ENCODE data around the gene WDR44.

- TF ChIP-seq CTCF (IDR thresholded peaks at IDR 0.05 in 4 of 5, conservative IDR thresholded peaks at IDR 0.05 in 1 of 5): no peak
- TF ChIP-seq POLR2A (IDR thresholded peaks at IDR 0.05): no peak
Measured at GRCh38 chrX:118356154-118356701, 10.3 kb downstream of the WDR44 start.
